ENCODE measurements around the gene DSPP.

Gene DSPP

DNA sequence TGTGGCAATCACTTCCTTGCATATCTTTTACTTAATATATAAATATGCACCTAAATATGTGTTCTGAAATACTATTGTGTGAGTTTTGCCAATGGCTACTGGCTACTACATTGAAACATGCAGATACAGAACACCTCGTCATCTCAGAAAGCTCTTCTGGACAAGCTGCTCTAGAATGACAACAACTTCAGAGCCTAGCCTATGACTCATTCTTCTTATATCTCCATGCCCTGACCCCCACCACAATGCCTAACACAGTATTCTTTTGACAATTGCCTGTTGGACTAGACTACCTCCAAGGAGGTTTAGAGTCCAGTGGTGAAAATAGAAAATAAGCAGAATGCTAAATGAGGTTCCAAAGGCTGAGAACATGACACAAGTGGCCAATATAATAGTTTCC, 24.1 kb downstream of the DSPP start:
- no peak for DNase-seq

DNA sequence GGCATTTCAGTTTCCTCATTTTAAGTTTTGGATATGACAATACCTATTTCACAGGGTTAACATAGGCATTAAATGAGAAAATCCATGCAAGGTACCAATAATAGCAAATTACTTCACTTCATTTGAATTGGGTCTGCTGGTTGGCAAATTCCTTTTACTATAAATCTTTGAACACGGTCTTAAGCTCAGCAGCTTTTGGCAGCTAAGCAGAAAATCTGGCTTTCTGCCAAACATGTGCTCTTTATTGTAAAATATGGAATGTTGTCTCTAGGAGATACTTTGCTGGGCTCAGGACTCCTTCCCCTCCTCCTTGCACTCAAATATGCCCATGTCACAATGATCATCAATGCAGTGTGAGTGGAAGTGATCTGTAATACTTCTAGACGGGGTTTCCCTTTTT, 24.9 kb downstream of the DSPP start:
- peak; percentile 32 for DNase-seq

DNA sequence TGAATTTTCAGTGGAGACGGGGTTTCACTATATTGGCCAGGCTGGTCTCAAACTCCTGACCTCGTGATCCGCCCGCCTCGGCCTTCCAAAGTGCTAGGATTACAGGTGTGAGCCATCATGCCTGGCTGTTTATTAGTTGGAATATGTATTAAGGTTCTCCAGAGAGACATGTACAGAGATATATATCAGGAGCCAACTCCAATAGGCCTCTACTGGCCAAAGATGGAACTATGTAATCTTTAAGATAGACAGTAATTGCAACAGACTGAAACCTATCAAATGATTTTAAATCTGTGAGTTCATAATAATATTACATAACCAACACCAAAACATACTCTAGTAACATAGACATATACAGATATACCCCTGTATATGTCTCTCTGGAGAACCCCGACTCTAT, 36.0 kb downstream of the DSPP start:
- DNase-seq = no peak

DNA sequence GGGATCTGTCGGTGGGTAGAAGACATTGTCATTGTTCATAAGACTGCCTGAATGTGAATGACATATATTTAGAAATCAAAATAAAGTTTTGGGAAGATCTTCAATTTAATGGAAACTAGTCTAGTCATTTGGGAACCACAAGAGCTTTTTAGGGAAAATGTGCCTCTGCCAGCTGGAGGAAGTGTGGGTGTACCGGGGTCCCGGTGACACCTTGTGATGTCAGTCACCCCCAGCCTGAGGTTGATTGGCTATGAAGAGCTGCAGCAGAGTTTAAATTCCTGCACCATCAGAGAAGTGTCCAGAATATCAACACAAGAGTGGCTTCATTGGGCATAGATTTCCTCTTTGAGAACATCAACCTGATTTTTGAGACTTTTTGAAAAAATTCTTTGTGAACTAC, 41.7 kb downstream of the DSPP start, which contains the start of gene DMP1:
DMP1 (plus strand) TSS at position 301 of the 400 bp plus-strand sequence. CDS start 6,213 bp downstream, outside the sequence.
- no peak for DNase-seq

DNA sequence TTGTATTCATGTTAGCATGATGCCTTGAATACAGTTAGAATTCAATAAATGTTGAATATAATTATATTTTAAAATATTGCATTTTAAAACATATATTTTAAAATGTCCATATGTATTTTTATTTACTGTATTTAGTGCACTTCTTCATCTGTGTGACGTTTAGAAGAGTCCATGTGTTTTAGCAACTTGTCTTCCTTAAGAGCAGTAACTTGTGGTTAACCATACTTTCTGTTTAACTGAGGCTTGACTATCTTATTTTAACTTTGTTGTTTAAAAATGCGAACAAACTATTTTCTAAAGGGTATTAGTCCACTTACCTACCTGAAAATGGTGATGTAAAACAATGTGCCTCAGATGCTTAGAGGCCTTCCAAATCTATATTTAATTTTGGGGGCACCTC, 42.6 kb downstream of the DSPP start:
- DNase-seq = no peak

DNA sequence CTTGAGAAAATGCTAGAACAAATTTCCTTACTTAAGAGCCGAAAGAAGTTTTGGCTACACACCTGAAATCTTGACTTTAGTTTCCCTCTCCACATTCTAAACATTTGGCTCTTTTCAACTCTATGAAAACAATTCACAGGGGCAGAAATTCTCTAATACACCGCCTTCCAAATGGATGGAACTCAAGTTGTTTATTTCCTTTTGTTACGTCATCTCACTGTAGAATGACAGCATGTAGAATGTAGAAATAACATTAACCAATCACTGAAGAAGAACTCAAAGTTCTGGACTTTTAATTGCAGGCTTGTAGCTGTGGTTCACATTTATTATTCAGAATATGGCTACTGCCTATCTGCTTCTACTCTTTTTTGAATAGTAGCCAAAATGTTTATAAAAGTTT, 43.6 kb downstream of the DSPP start:
- no peak for DNase-seq

DNA sequence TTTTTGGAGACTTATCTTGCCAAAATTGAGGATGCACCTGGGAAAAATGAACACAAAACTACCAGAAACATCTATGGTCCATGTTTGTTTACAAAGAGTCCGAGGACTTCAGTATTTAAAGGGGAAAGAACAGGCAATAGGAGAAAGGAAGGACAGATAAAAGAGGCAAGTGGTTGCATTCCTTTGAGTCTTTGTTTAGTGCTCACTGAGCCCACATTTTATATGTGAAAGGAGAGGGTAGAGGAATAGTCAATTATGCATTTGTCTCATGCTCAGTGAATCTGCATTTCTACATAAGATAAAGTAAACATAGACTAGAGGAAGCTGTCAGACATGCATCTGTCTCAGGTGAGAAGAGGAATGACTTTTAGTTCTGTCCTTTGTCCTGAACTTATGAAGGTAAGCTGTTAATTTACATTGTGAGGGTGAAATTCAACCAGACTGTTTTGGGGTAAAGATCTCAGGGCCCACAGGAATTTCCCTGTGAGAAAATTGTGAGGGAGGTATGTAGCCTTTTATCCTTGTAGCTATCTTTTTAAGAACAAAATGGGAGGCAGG, 46.2 kb downstream of the DSPP start:
- DNase-seq = no peak

DNA sequence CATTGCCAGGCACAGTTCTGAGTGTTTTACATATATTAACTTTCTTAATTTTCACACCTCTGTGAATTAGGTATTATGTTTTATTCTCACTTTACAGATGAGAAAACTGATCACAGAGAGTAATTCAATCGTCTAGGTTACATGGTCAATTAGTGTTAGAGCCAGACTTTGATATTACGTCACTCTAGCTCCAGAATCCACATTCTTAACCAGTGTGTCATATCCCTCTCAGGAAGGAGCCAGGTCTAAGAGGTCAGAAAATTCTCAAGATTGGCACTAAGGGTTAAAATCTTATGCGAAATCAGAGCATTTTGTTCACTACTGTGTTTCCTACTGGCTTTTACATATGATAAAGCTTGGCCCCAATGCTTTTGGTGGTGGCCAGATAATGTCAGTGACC, 49.2 kb downstream of the DSPP start:
- DNase-seq = no peak

DNA sequence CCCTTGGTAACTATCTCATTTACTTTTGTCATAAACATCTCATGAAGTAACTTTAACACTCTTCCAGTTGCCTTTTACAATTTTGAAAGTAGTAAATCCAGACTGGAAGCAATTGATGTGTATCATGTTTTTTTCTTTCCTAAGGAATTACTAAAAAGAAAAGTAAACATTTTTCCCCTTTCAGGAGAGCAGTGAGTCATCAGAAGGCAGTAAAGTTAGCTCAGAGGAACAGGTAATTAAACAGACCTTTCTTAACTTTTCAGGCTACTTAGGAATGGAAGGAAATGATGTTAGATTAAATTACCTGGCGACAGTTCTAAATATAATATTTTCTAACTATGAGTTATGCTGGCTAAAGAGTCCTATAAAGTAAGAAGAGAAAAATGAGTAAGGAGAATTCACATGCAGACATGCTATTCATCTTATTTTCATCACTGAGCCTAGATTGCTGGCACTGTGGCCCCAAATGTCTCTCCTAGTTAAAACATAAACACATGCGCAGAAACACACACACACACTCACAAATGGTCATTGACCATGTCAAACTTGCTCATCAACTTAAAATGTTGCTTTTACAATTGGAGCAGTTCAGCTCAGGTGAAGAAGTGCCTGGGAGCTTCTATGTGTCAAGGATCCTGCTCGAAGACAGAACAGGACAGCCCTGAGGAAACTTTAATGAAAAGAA, 51.1 kb downstream of the DSPP start:
- no peak for DNase-seq

DNA sequence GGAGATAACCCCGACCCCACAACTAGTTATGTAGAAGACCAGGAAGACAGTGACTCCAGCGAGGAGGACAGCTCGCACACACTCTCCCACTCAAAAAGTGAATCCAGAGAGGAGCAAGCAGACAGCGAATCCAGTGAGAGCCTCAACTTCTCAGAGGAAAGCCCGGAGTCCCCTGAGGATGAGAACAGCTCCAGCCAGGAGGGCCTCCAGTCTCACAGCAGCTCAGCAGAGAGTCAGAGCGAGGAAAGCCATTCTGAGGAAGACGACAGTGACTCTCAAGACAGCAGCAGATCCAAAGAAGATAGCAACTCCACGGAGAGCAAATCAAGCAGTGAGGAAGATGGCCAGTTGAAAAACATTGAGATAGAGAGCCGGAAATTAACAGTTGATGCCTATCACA, 54.5 kb downstream of the DSPP start:
- no peak for DNase-seq

All from femur (tissue), 1 donor.